Mammary epithelial cell (primary cell): Measurements from ENCODE around the gene CCDC85C.

Experiments used
- CTCF ChIP-seq, 2 donors: IDR thresholded peaks in 1 of 2; conservative IDR thresholded peaks in 1 of 2; 2 replicates each; pipeline ENCODE4 v1.5.1; 2011 to 2012; ENCODE audit warnings: inconsistent platforms in 2 of 2, low read length in 2 of 2, mild to moderate bottlenecking in 2 of 2, control low read depth in 1 of 2, low read depth in 1 of 2; ENCODE audit not compliant: insufficient read depth in 1 of 2; ENCODE audit errors: extremely low read depth in 1 of 2
- EZH2 ChIP-seq: IDR thresholded peaks from 2 replicates; pipeline ENCODE4 v1.6.1; 2012; ENCODE audit warnings: low read length, inconsistent platforms, borderline replicate concordance

- TF ChIP-seq CTCF (conservative IDR thresholded peaks at IDR 0.05 in 1 of 2, IDR thresholded peaks at IDR 0.05 in 1 of 2; ENCODE audit: extremely low read depth in 1 of 2, insufficient read depth in 1 of 2, low read depth in 1 of 2, low read length in 2 of 2) (no peak), EZH2 (no peak)
These were observed 9.0 kb downstream of the CCDC85C start for GRCh38 chr14:99595034-99595433.
